Endodermal cell (in vitro differentiated cells): ENCODE measurements around the gene INTS6. TPM values are rescaled to one million over a fixed set of nuclear protein-coding genes. Genes with fewer than 3 reads are reported as not detected.
A peak's percentile ranks its signal among the peaks of the same experiment; 100 is the strongest.

Experiments
- DNase-seq: peaks from one replicate; pipeline ENCODE4 v3.0.0-alpha.2; 2017
- H3K27ac ChIP-seq: 2 replicates; pipeline ENCODE4 v1.5.1; 2013; ENCODE audit warnings: mild to moderate bottlenecking, low read depth, low read length, moderate library complexity
- H3K27me3 ChIP-seq: 2 replicates; pipeline ENCODE4 v1.6.1; 2013; ENCODE audit warnings: mild to moderate bottlenecking, low read length, moderate library complexity; ENCODE audit not compliant: insufficient read depth, control insufficient read depth, poor library complexity, severe bottlenecking
- H3K36me3 ChIP-seq: 2 replicates; pipeline ENCODE4 v1.7.0; 2013; ENCODE audit warnings: mild to moderate bottlenecking, low read length, moderate library complexity; ENCODE audit not compliant: control insufficient read depth, insufficient read depth
- H3K4me1 ChIP-seq: one replicate; pipeline ENCODE4 v1.7.0; 2013; ENCODE audit warnings: low read length; ENCODE audit not compliant: control insufficient read depth, insufficient read depth
- H3K4me3 ChIP-seq: 2 replicates; pipeline ENCODE4 v1.5.1; 2013; ENCODE audit warnings: mild to moderate bottlenecking, low read length, moderate library complexity
- H3K9ac ChIP-seq: 2 replicates; pipeline ENCODE4 v1.6.1; 2013; ENCODE audit warnings: mild to moderate bottlenecking, low read length, moderate library complexity; ENCODE audit not compliant: poor library complexity, severe bottlenecking; ENCODE audit errors: extremely low read depth
- H3K9me3 ChIP-seq: 2 replicates; pipeline ENCODE4 v1.6.1; 2013; ENCODE audit warnings: mild to moderate bottlenecking, low read length, moderate library complexity; ENCODE audit not compliant: control insufficient read depth
- H3K27ac Mint-ChIP-seq: 2 replicates; pipeline ENCODE4 v1.8.0; 2020; ENCODE audit warnings: mixed read lengths
- H3K27me3 Mint-ChIP-seq: 2 replicates; pipeline ENCODE4 v1.8.0; 2021; ENCODE audit warnings: mild to moderate bottlenecking, mixed read lengths; ENCODE audit not compliant: insufficient read depth
- H3K36me3 Mint-ChIP-seq: 2 replicates; pipeline ENCODE4 v1.8.0; 2020; ENCODE audit warnings: low read depth, mixed read lengths
- H3K4me1 Mint-ChIP-seq: 2 replicates; pipeline ENCODE4 v1.8.0; 2020; ENCODE audit warnings: mixed read lengths
- H3K4me3 Mint-ChIP-seq: 2 replicates; pipeline ENCODE4 v1.8.0; 2020; ENCODE audit warnings: mild to moderate bottlenecking, moderate library complexity, mixed read lengths
- H3K9me3 Mint-ChIP-seq: 2 replicates; pipeline ENCODE4 v1.8.0; 2020; ENCODE audit warnings: mild to moderate bottlenecking, mixed read lengths
- CTCF ChIP-seq: fragments of 200-600 bp; sonication (generic); conservative IDR thresholded peaks from 2 replicates; pipeline ENCODE4 v1.5.0; 2021; ENCODE audit warnings: antibody characterized with exemption, mild to moderate bottlenecking
- WGBS, 2 experiments: methylation state at CpG; one replicate each; pipeline versions ENCODE4 v1.1.5 to v1.1.7; 2013; ENCODE audit warnings: missing lambda C conversion rate in 2 of 2, mixed read lengths in 1 of 2; ENCODE audit not compliant: insufficient coverage in 1 of 2, insufficient read length in 1 of 2; 5-methylcytosine and 5-hydroxymethylcytosine counted together
- total RNA-seq, 2 donors: library from RNA; stranded (reverse); fragmentation: NEBNext Ultra II Directional in 1 of 2; extraction: Animal tissue kit (Norgen Biotek cat#: 25700) in 1 of 2; gene quantifications; 2 replicates in 1 of 2; 3 replicates in 1 of 2; pipeline ENCODE4 v1.2.1, GENCODE V29; 2021

Gene INTS6
- total RNA-seq, 2 donors from 2014 or later, result 42.4 to 62.1 TPM

DNA sequence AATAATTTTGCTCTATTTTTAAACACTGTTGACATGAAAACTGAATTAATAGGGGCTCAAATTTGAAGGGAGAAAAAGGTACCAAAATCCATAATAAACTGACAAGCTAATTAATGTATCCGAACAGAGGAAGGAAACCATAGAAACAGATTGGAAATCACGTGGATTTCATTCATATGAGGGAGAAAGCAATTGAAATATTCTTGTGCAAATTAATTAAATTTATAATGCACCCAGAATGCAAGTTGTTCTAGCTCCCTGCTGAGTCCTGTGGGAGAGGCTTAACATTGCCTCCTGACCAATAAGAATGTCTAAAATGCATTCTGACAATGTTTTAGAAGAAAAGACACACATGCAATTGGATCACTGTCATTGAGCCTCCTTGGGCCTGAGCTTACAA lies 131.0 kb downstream of the INTS6 start:
- no peaks in the 10 kb centered on the region for H3K36me3 ChIP-seq
- no peak for TF ChIP-seq CTCF
- Mint-ChIP-seq H3K4me1 (peaks cover 6% of the 10 kb centered on the region), H3K27me3 (peaks cover 34% of the 10 kb centered on the region), H3K9me3 (no peaks in the 10 kb centered on the region), H3K4me3 (no peak overlapping the region), H3K36me3 (no peaks in the 10 kb centered on the region), H3K27ac (no peak overlapping the region)
- H3K27me3 ChIP-seq, result no peaks in the 10 kb centered on the region
- H3K27ac ChIP-seq, result no peak overlapping the region
- H3K9me3 ChIP-seq, result no peaks in the 10 kb centered on the region
- no peak overlapping the region for H3K9ac ChIP-seq
- no peak for DNase-seq
- H3K4me3 ChIP-seq, result no peak overlapping the region
- no peaks in the 10 kb centered on the region for H3K4me1 ChIP-seq
- 83% methylated on average over 1 to 2 of the region's 2 CpGs for WGBS, 2 experiments

GRCh38 chr13:51318876-51319275 lies 134.0 kb downstream of the INTS6 start:
- Histone ChIP-seq H3K4me1 (no peaks in the 10 kb centered on the region), H3K27me3 (no peaks in the 10 kb centered on the region), H3K27ac (no peak overlapping the region), H3K9me3 (no peaks in the 10 kb centered on the region), H3K9ac (no peak overlapping the region), H3K36me3 (no peaks in the 10 kb centered on the region), H3K4me3 (no peak overlapping the region)
- no peaks in the 10 kb centered on the region for H3K36me3 Mint-ChIP-seq
- H3K27me3 Mint-ChIP-seq, result peaks cover 53% of the 10 kb centered on the region
- H3K9me3 Mint-ChIP-seq, result no peaks in the 10 kb centered on the region
- H3K27ac Mint-ChIP-seq, result no peak overlapping the region
- peaks cover 17% of the 10 kb centered on the region for H3K4me1 Mint-ChIP-seq
- WGBS, 2 experiments, result 86 to 90% methylated on average over 2 to 3 of the region's 3 CpGs
- peak; percentile 34 for DNase-seq
- no peak overlapping the region for H3K4me3 Mint-ChIP-seq
- TF ChIP-seq CTCF, result no peak

GRCh38 chr13:51318015-51318414 lies 134.8 kb downstream of the INTS6 start:
- Histone ChIP-seq H3K9me3 (no peaks in the 10 kb centered on the region), H3K9ac (no peak overlapping the region), H3K36me3 (no peaks in the 10 kb centered on the region), H3K4me3 (no peak overlapping the region), H3K4me1 (no peaks in the 10 kb centered on the region), H3K27ac (no peak overlapping the region), H3K27me3 (no peaks in the 10 kb centered on the region)
- DNase-seq, result peak; percentile 20
- Mint-ChIP-seq H3K36me3 (no peaks in the 10 kb centered on the region), H3K4me1 (peaks cover 17% of the 10 kb centered on the region), H3K27me3 (peaks cover 53% of the 10 kb centered on the region), H3K9me3 (no peaks in the 10 kb centered on the region), H3K27ac (no peak overlapping the region), H3K4me3 (no peak overlapping the region)
- TF ChIP-seq CTCF, result no peak
- 86 to 89% methylated on average over 1 to 2 of the region's 2 CpGs for WGBS, 2 experiments
